HepG2 (cell line): Measurements from ENCODE around the gene GDF15. TPM values are rescaled to one million over a fixed set of nuclear protein-coding genes. Genes with fewer than 3 reads are reported as not detected.

Experiments
- AKNA ChIP-seq: sonication (generic); formaldehyde crosslinking; IDR thresholded peaks from 2 replicates; pipeline ENCODE4 v1.4.0; 2020; ENCODE audit warnings: missing genetic modification reagents, borderline replicate concordance
- EHMT2 ChIP-seq: fragments of 200-600 bp; sonication (generic); IDR thresholded peaks from 2 replicates; pipeline ENCODE4 v1.7.0; 2017; ENCODE audit warnings: antibody characterized with exemption, low read depth, low read length, borderline replicate concordance
- IRF1 ChIP-seq: sonication (generic); formaldehyde crosslinking; IDR thresholded peaks from 2 replicates; pipeline ENCODE4 v1.4.0; 2020; ENCODE audit warnings: low read depth, mild to moderate bottlenecking, missing genetic modification reagents
- KDM5A ChIP-seq: fragments of 200-600 bp; sonication (generic); IDR thresholded peaks from 2 replicates; pipeline ENCODE4 v1.7.0; 2018; ENCODE audit warnings: antibody characterized with exemption, mild to moderate bottlenecking, low read length, borderline replicate concordance
- MBNL3 ChIP-seq: fragments of 250-450 bp; sonication (Bioruptor Pico); conservative IDR thresholded peaks from 2 replicates; pipeline ENCODE4 v1.8.0; 2022; ENCODE audit warnings: mild to moderate bottlenecking, inconsistent platforms
- MEF2D ChIP-seq: sonication (generic); formaldehyde crosslinking; IDR thresholded peaks from 2 replicates; pipeline ENCODE4 v1.5.1; 2020; ENCODE audit warnings: mild to moderate bottlenecking, missing genetic modification reagents
- MXI1 ChIP-seq: IDR thresholded peaks from 3 replicates; pipeline ENCODE4 v1.6.1; 2012; ENCODE audit warnings: low read depth, low read length, inconsistent platforms, borderline replicate concordance
- MYPOP ChIP-seq: sonication (generic); formaldehyde crosslinking; IDR thresholded peaks from 2 replicates; pipeline ENCODE4 v1.8.1; 2023; ENCODE audit warnings: mild to moderate bottlenecking, moderate library complexity, missing genetic modification reagents
- NBN ChIP-seq: fragments of 450-650 bp; conservative IDR thresholded peaks from 2 replicates; pipeline ENCODE4 v1.6.1; 2017
- PAWR ChIP-seq: sonication (generic); formaldehyde crosslinking; IDR thresholded peaks from 2 replicates; pipeline ENCODE4 v1.4.0; 2020; ENCODE audit warnings: missing genetic modification reagents, mild to moderate bottlenecking, borderline replicate concordance
- PHF8 ChIP-seq: sonication (generic); formaldehyde crosslinking; IDR thresholded peaks from 2 replicates; pipeline ENCODE4 v1.5.0; 2020; ENCODE audit warnings: missing genetic modification reagents
- TCF12 ChIP-seq, 2 experiments: fragments of 450-650 bp in 1 of 2; sonication (generic) in 1 of 2; formaldehyde crosslinking in 1 of 2; IDR thresholded peaks; 2 replicates each; pipeline versions ENCODE4 v1.6.1 to v1.8.0; 2017 to 2022; ENCODE audit warnings: antibody characterized with exemption in 1 of 2, mild to moderate bottlenecking in 1 of 2, missing genetic modification reagents in 1 of 2, moderate library complexity in 1 of 2
- TRIM24 ChIP-seq: sonication (generic); formaldehyde crosslinking; IDR thresholded peaks from 2 replicates; pipeline ENCODE4 v1.8.0; 2022; ENCODE audit warnings: mild to moderate bottlenecking, missing genetic modification reagents
- YEATS4 ChIP-seq: sonication (generic); formaldehyde crosslinking; IDR thresholded peaks from 2 replicates; pipeline ENCODE4 v1.4.0; 2020; ENCODE audit warnings: missing genetic modification reagents, borderline replicate concordance
- ZNF124 ChIP-seq: sonication (generic); formaldehyde crosslinking; IDR thresholded peaks from 2 replicates; pipeline ENCODE4 v1.4.0; 2020; ENCODE audit warnings: missing genetic modification reagents
- ZNF260 ChIP-seq: sonication (generic); formaldehyde crosslinking; IDR thresholded peaks from 2 replicates; pipeline ENCODE4 v1.4.0; 2020; ENCODE audit warnings: missing genetic modification reagents, low read depth, mild to moderate bottlenecking, borderline replicate concordance
- ZNF484 ChIP-seq: sonication (generic); formaldehyde crosslinking; IDR thresholded peaks from 2 replicates; pipeline ENCODE4 v1.5.1; 2020; ENCODE audit warnings: mild to moderate bottlenecking, low read depth, missing genetic modification reagents, borderline replicate concordance
- ZNF577 ChIP-seq: sonication (generic); formaldehyde crosslinking; IDR thresholded peaks from 2 replicates; pipeline ENCODE4 v1.4.0; 2020; ENCODE audit warnings: mild to moderate bottlenecking, low read depth, missing genetic modification reagents, borderline replicate concordance
- ZNF766 ChIP-seq: sonication (generic); formaldehyde crosslinking; IDR thresholded peaks from 2 replicates; pipeline ENCODE4 v1.5.0; 2020; ENCODE audit warnings: missing genetic modification reagents, borderline replicate concordance
- ZNF768 ChIP-seq: sonication (generic); formaldehyde crosslinking; IDR thresholded peaks from 2 replicates; pipeline ENCODE4 v1.4.0; 2020; ENCODE audit warnings: missing genetic modification reagents
- polyA plus RNA-seq, 8 experiments: library from polyadenylated mRNA; depleted of rRNA in 3 of 8; stranded (reverse) in 7 of 8; unstranded in 1 of 8; fragments of >200 nt; fragmentation: Illumina TruSeq in 4 of 8; extraction: Trizol in 4 of 8; gene quantifications; 2 replicates each; pipeline versions ENCODE4 v1.2.1 to v1.2.3, GENCODE V29; 2011 to 2016; ENCODE audit warnings: low read depth in 4 of 8, missing spikeins in 1 of 8, mixed read lengths in 1 of 8; ENCODE audit not compliant: insufficient read depth in 1 of 8
- total RNA-seq, 5 experiments: library from RNA; depleted of rRNA; stranded (reverse); fragments of >200 nt; fragmentation: Illumina TruSeq; extraction: Trizol; gene quantifications; 2 replicates each; pipeline ENCODE4 v1.2.3, GENCODE V29; 2016; ENCODE audit warnings: low read depth in 1 of 5

The GDF15 gene
- total and polyA plus RNA-seq, 2 of the 13 experiments (the other 11 are each of a cell fraction or from before 2014, with no cell fraction given) = 146 to 422 TPM

- TF ChIP-seq AKNA (no peak), TRIM24 (CRISPR knock-in tag) (0 out of 2 replicates have a peak, but pooled peaks have one; percentile 20), EHMT2 (no peak), ZNF766 (CRISPR knock-in tag) (no peak), PHF8 (no peak), MEF2D (peak; percentile 87; the same call in 1 of the 2 replicates), MYPOP (CRISPR knock-in tag) (no peak; the same call in 1 of the 2 replicates), IRF1 (no peak), ZNF768 (CRISPR knock-in tag) (peak; percentile 90), KDM5A (0 out of 2 replicates have a peak, but pooled peaks have one; percentile 27), MXI1 (peak; percentile 92; the same call in 1 of the 3 replicates), ZNF124 (no peak), ZNF484 (CRISPR knock-in tag) (no peak), MBNL3 (CRISPR knock-in tag) (no peak), PAWR (CRISPR knock-in tag) (no peak), ZNF577 (no peak), YEATS4 (CRISPR knock-in tag) (peak; percentile 72), ZNF260 (CRISPR knock-in tag) (no peak), NBN (no peak), TCF12 (IDR thresholded peaks at IDR 0.05) (no peak), TCF12 (CRISPR knock-in tag; IDR thresholded peaks at IDR 0.05) (peak; percentile 91)
These were observed 11.9 kb upstream of the GDF15 start (continued) for GRCh38 chr19:18373892-18374629.
